ENCODE data around the gene TP53I13.

GRCh38 chr17:29557085-29557738 lies 11.3 kb upstream of the TP53I13 start:
- TF ChIP-seq MIER2 (CRISPR knock-in tag; IDR thresholded peaks at IDR 0.05) (no peak), FOXA1 (IDR thresholded peaks at IDR 0.05) (no peak), FOXA1 (CRISPR knock-in tag; IDR thresholded peaks at IDR 0.05) (no peak), ZNF354B (CRISPR knock-in tag; IDR thresholded peaks at IDR 0.05) (no peak), RFX5 (IDR thresholded peaks at IDR 0.05; ENCODE audit: low read depth, low read length) (no peak), RAD21 (CRISPR knock-in tag; IDR thresholded peaks at IDR 0.05) (no peak), ZNF550 (CRISPR knock-in tag; IDR thresholded peaks at IDR 0.05; ENCODE audit: borderline replicate concordance) (no peak), MYNN (CRISPR knock-in tag; IDR thresholded peaks at IDR 0.05; ENCODE audit: low read depth) (no peak), RBAK (CRISPR knock-in tag; IDR thresholded peaks at IDR 0.05) (no peak), ZNF430 (CRISPR knock-in tag; IDR thresholded peaks at IDR 0.05) (no peak), RBFOX2 (IDR thresholded peaks at IDR 0.05; ENCODE audit: low read depth, low read length) (no peak), PRPF4 (IDR thresholded peaks at IDR 0.05; ENCODE audit: low read depth, low read length, poor library complexity, severe bottlenecking) (no peak), ZNF766 (CRISPR knock-in tag; IDR thresholded peaks at IDR 0.05; ENCODE audit: borderline replicate concordance) (no peak), PTBP1 (IDR thresholded peaks at IDR 0.05; ENCODE audit: low read depth, low read length, poor library complexity, severe bottlenecking) (no peak)

All from HepG2 (cell line).